Large intestine (tissue), 3 donors: ENCODE data around the gene PTPMT1. TPM values are rescaled to one million over a fixed set of nuclear protein-coding genes. Genes with fewer than 3 reads are reported as not detected.
"Not testable (repeated sequence)": the region's sequence is repeated elsewhere in the genome, so short reads cannot be mapped to it uniquely, and the experiment has no call there.

ENCODE experiments used
- DNase-seq, 2 donors: peaks; one replicate each; pipeline versions ENCODE4 v3.0.0 to v3.0.0-alpha.2; 2013
- H3K27ac ChIP-seq: one replicate; pipeline ENCODE4 v1.5.1; 2013; ENCODE audit warnings: low read length
- H3K27me3 ChIP-seq: 2 replicates; pipeline ENCODE4 v1.6.1; 2013; ENCODE audit warnings: low read length; ENCODE audit not compliant: control insufficient read depth, insufficient read depth
- H3K36me3 ChIP-seq: 2 replicates; pipeline ENCODE4 v1.6.1; 2013; ENCODE audit warnings: low read length; ENCODE audit not compliant: control insufficient read depth, insufficient read depth
- H3K4me1 ChIP-seq: one replicate; pipeline ENCODE4 v1.6.1; 2013; ENCODE audit warnings: low read length; ENCODE audit not compliant: control insufficient read depth, insufficient read depth
- H3K4me3 ChIP-seq: one replicate; pipeline ENCODE4 v1.5.1; 2013; ENCODE audit warnings: low read length
- H3K9me3 ChIP-seq: one replicate; pipeline ENCODE4 v1.6.1; 2013; ENCODE audit warnings: mild to moderate bottlenecking, low read depth, low read length, moderate library complexity; ENCODE audit not compliant: control insufficient read depth
- WGBS: methylation state at CpG from one replicate; pipeline ENCODE4 v1.1.5; 2013; ENCODE audit warnings: low lambda C conversion rate; ENCODE audit not compliant: insufficient coverage; 5-methylcytosine and 5-hydroxymethylcytosine counted together
- polyA plus RNA-seq: library from polyadenylated mRNA; unstranded; fragments of 120-200 nt; gene quantifications from one replicate; pipeline ENCODE4 v1.2.1, GENCODE V29; 2013

Gene PTPMT1
- polyA plus RNA-seq, 1 donor, result 51.1 TPM

- DNase-seq, result no peak
- Histone ChIP-seq H3K4me1 (peaks cover 13% of the 10 kb centered on the region), H3K9me3 (no peaks in the 10 kb centered on the region), H3K36me3 (peaks cover 9% of the 10 kb centered on the region), H3K27me3 (no peaks in the 10 kb centered on the region), H3K27ac (no peak overlapping the region), H3K4me3 (no peak overlapping the region)
- no CpG with 5 or more reads among the region's 6 CpGs for WGBS
Observed at GRCh38 chr11:47527186-47527585, 38.2 kb upstream of the PTPMT1 start.

DNA sequence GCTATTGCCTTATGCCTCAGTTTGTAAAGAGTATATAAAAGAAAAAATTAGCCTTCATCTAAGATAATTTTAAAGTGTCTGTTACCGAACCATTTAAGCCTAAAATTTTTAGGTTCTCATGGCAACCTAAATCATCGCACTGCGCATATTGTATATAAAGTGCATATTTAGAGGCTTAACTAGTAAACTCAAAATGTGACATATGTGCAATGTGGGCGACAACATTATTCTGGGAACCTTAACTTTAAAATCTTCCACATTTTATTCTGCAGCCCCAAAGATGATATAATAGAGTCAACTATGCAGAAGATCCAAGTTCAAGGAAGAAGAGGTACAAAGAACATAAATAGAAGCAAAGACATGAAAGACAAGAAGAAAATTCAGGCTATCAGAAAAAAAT lies 35.4 kb upstream of the PTPMT1 start:
- H3K4me1 ChIP-seq, result no peaks in the 10 kb centered on the region
- H3K27ac ChIP-seq, result no peak overlapping the region
- WGBS, result 90% methylated on average over 2 of the region's 4 CpGs
- no peaks in the 10 kb centered on the region for H3K9me3 ChIP-seq
- H3K27me3 ChIP-seq, result no peaks in the 10 kb centered on the region
- H3K36me3 ChIP-seq, result peaks cover 9% of the 10 kb centered on the region
- H3K4me3 ChIP-seq, result no peak overlapping the region
- no peak for DNase-seq

GRCh38 chr11:47530721-47531120 lies 34.7 kb upstream of the PTPMT1 start:
- not testable (repeated sequence) for H3K36me3 ChIP-seq, H3K27ac ChIP-seq, H3K4me3 ChIP-seq, H3K4me1 ChIP-seq, H3K27me3 ChIP-seq, DNase-seq, H3K9me3 ChIP-seq
- no CpG with 5 or more reads among the region's 9 CpGs for WGBS

DNA sequence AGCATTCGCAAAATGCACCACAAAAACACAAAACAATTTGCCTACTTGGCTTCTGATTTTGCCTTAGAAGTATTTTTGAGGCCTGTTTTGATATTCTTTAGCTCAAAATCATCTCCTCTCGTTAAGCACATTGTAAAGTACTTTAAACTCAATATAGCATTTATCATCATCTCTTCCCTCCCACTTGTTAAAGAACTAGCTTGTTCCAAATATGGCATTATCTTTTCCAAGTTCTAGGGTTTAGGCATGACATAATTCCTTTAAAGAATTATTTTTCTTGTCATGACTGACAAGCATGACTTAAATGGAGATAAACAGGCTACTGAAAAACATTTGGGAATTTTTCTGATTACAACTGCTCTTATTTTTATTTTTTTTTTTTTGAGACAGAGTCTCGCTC lies 33.7 kb upstream of the PTPMT1 start:
- no peaks in the 10 kb centered on the region for H3K4me1 ChIP-seq
- H3K27ac ChIP-seq, result no peak overlapping the region

DNA sequence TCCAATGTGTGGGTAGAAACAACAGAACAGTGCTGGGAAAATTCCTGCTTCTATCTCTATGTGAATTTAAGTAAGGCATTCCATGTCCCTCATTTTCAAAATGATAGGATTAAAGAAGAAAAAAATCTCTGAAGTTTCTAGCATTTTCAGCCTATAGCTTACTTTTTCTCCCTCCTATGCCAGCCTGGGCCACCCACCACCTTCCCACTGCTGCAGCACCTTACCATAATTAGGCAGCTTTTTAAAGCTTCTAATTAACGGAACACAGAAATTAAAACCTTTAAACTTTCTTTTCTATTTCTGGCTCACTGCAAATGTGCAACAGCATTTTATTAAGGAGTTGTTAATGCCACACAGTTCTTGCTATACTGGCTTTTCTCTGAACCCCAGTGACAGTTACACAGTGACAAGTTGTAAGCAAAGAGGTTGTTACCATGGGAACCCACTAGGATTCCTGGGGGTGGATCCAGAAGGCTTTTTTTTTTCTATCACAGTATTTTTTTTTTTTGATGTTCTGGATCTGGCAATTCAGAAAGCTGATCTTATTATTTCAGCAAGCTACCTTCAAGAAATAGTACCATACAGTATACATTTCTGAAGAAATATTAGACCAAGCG lies 32.7 kb upstream of the PTPMT1 start:
- no peaks in the 10 kb centered on the region for H3K9me3 ChIP-seq
- no peaks in the 10 kb centered on the region for H3K27me3 ChIP-seq
- no CpG with 5 or more reads among the region's 2 CpGs for WGBS
- no peak overlapping the region for H3K4me3 ChIP-seq
- no peak for DNase-seq
- peaks cover 9% of the 10 kb centered on the region for H3K36me3 ChIP-seq
- H3K27ac ChIP-seq, result no peak overlapping the region
- no peaks in the 10 kb centered on the region for H3K4me1 ChIP-seq

More for the DNA sequence above, 33.7 kb upstream of the PTPMT1 start:
- Histone ChIP-seq H3K36me3 (peaks cover 9% of the 10 kb centered on the region), H3K4me3 (no peak overlapping the region), H3K9me3 (no peaks in the 10 kb centered on the region), H3K27me3 (no peaks in the 10 kb centered on the region)
- no peak for DNase-seq
- no CpG with 5 or more reads among the region's 3 CpGs for WGBS

GRCh38 chr11:47533690-47534151 lies 31.7 kb upstream of the PTPMT1 start:
- WGBS, result no CpG with 5 or more reads among the region's 2 CpGs
- DNase-seq, result no peak

GRCh38 chr11:47534704-47535251 lies 30.6 kb upstream of the PTPMT1 start:
- peaks cover 4% of the 10 kb centered on the region for H3K36me3 ChIP-seq
- DNase-seq, result no peak
- no peak overlapping the region for H3K27ac ChIP-seq
- H3K9me3 ChIP-seq, result no peaks in the 10 kb centered on the region
- WGBS, result no CpG with 5 or more reads among the region's 4 CpGs
- H3K4me3 ChIP-seq, result no peak overlapping the region
- no peaks in the 10 kb centered on the region for H3K4me1 ChIP-seq
- H3K27me3 ChIP-seq, result no peaks in the 10 kb centered on the region

More at GRCh38 chr11:47533690-47534151, 31.7 kb upstream of the PTPMT1 start:
- Histone ChIP-seq H3K27ac (no peak overlapping the region), H3K36me3 (peaks cover 9% of the 10 kb centered on the region), H3K9me3 (no peaks in the 10 kb centered on the region), H3K27me3 (no peaks in the 10 kb centered on the region), H3K4me3 (no peak overlapping the region), H3K4me1 (no peaks in the 10 kb centered on the region)

GRCh38 chr11:47536915-47537314 lies 28.5 kb upstream of the PTPMT1 start:
- WGBS, result no CpG with 5 or more reads among the region's 3 CpGs
- H3K4me1 ChIP-seq, result no peaks in the 10 kb centered on the region
- no peaks in the 10 kb centered on the region for H3K27me3 ChIP-seq
- no peak for DNase-seq
- H3K9me3 ChIP-seq, result no peaks in the 10 kb centered on the region
- H3K36me3 ChIP-seq, result no peaks in the 10 kb centered on the region
- H3K27ac ChIP-seq, result no peak overlapping the region
- H3K4me3 ChIP-seq, result no peak overlapping the region

DNA sequence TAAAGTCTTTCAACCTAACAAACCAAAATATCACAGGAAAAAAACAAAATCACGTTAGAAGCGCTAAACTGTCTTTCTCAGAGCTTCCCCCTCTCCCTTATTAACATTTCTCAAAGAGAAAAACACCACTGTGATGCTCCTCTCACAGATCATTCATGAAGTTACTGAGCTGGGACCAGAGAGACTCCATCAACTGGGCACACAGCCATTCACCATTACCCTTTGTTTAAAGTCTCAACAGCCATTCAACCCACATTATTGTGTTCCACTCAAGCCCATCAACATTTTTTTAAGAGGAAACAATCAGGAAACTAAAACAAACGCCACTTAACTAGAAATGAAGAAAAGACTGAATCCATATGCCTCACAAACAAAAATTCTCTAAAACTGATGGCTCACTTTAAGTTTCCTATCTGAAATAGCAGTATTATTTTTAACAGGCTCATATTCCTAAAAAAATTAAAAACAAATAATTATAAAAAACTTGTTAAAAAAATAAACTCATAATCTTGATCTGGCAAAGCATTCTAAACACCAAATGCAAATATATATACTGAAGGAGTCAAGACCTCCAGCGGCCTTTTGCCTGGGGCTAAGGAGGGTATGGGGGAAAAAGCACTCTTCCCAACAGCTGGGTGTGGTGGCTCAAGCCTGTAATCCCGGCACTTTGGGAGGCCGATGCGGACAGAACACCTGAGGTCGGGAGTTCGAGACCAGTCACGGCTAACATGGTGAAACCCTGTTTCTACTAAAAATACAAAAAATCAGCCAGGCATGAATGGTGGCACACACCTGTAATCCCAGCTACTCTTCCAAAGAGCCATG lies 26.4 kb upstream of the PTPMT1 start:
- no peak overlapping the region for H3K27ac ChIP-seq
- no peak for DNase-seq
- H3K9me3 ChIP-seq, result no peaks in the 10 kb centered on the region
- H3K36me3 ChIP-seq, result no peaks in the 10 kb centered on the region
- no peak overlapping the region for H3K4me3 ChIP-seq
- WGBS, result 68% methylated on average over 2 of the region's 10 CpGs
- no peaks in the 10 kb centered on the region for H3K27me3 ChIP-seq
- H3K4me1 ChIP-seq, result no peaks in the 10 kb centered on the region

DNA sequence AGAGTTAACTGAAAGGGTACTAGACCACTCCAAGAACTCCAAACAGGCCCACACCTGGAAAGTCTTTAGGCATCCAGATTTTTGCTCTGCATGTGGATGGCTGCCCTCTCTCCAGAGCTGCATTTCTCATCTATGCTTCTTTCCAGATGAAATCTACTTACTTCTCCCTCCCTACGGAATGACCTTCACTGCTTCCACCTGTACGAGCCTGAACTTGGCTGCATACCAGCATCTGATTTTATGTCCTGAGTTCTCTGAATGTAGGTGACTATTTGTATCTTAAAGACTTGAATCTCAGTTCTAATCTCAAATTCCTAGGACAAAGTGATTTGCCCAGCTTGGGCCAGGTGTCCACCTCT lies 25.7 kb upstream of the PTPMT1 start:
- no peak for DNase-seq
- WGBS, result no CpG with 5 or more reads among the region's 2 CpGs
- Histone ChIP-seq H3K4me3 (no peak overlapping the region), H3K27me3 (no peaks in the 10 kb centered on the region), H3K36me3 (no peaks in the 10 kb centered on the region), H3K9me3 (no peaks in the 10 kb centered on the region), H3K4me1 (no peaks in the 10 kb centered on the region), H3K27ac (no peak overlapping the region)
